Skeletal muscle tissue (tissue), 4 donors: ENCODE data around the gene MTHFD1L. TPM values are rescaled to one million over a fixed set of nuclear protein-coding genes. Genes with fewer than 3 reads are reported as not detected.
"Not testable (repeated sequence)": the region's sequence is repeated elsewhere in the genome, so short reads cannot be mapped to it uniquely, and the experiment has no call there.

ENCODE experiments used
- H3K27ac ChIP-seq: one replicate; pipeline ENCODE4 v1.7.0; 2013; ENCODE audit warnings: mild to moderate bottlenecking, low read depth, low read length, inconsistent platforms
- H3K27me3 ChIP-seq, 3 donors: one replicate each; pipeline ENCODE4 v1.7.0; 2013; ENCODE audit warnings: low read length in 3 of 3; ENCODE audit not compliant: control insufficient read depth in 3 of 3, insufficient read depth in 3 of 3
- H3K36me3 ChIP-seq, 3 donors: one replicate each; pipeline ENCODE4 v1.7.0; 2013; ENCODE audit warnings: low read length in 3 of 3; ENCODE audit not compliant: control insufficient read depth in 3 of 3, insufficient read depth in 3 of 3
- H3K4me1 ChIP-seq, 3 donors: one replicate each; pipeline ENCODE4 v1.7.0; 2013; ENCODE audit warnings: low read length in 3 of 3, mild to moderate bottlenecking in 3 of 3; ENCODE audit not compliant: control insufficient read depth in 3 of 3, insufficient read depth in 3 of 3
- H3K4me3 ChIP-seq, 3 donors: one replicate each; pipeline ENCODE4 v1.7.0; 2013; ENCODE audit warnings: low read length in 3 of 3
- H3K9ac ChIP-seq, 3 donors: one replicate each; pipeline ENCODE4 v1.7.0; 2013; ENCODE audit warnings: low read length in 3 of 3, mild to moderate bottlenecking in 3 of 3, moderate library complexity in 2 of 3, low read depth in 1 of 3
- H3K9me3 ChIP-seq, 3 donors: one replicate each; pipeline ENCODE4 v1.7.0; 2013; ENCODE audit warnings: low read length in 3 of 3; ENCODE audit not compliant: control insufficient read depth in 3 of 3
- total RNA-seq: library from RNA; depleted of rRNA; stranded (reverse); fragments of >200 nt; gene quantifications from one replicate; pipeline ENCODE4 v1.2.3, GENCODE V29; 2014
- donor health status: Osteomylitis.

MTHFD1L gene
- total RNA-seq, 1 donor from 2014 or later: 15.1 TPM

- Histone ChIP-seq H3K36me3 (no peaks in the 10 kb centered on the region), H3K9ac (no peak overlapping the region), H3K27me3 (no peaks in the 10 kb centered on the region), H3K4me1 (no peaks in the 10 kb centered on the region), H3K9me3 (no peaks in the 10 kb centered on the region), H3K27ac (no peak overlapping the region), H3K4me3 (no peak overlapping the region)
Measured at GRCh38 chr6:150841697-150842096, 23.8 kb upstream of the MTHFD1L start.

DNA sequence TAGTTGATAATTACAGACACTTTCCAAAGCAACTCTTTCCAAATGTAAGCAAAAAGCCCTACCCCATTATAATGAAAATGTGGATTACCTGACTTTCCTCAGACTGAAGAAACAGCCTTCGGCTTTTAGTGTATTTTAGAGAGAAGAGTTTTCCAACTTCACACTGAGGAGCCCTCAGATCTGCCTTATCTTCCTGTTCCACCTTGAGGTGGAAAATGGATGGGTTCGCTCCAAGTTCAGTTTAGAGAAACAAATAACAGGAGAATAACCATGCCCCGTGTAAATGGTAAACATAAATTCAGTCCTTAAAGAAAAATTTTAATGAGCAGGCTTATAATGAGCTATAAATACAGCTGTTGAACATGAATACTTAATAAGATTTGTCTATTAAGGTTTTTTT is 21.1 kb upstream of the MTHFD1L start:
- Histone ChIP-seq H3K27me3 (peaks cover 0 to 3% (median 0%) of the 10 kb centered on the region in 3 donors), H3K9me3 (no peaks in the 10 kb centered on the region), H3K36me3 (no peaks in the 10 kb centered on the region), H3K9ac (no peak overlapping the region), H3K4me3 (no peak overlapping the region), H3K27ac (no peak overlapping the region), H3K4me1 (no peaks in the 10 kb centered on the region)

DNA sequence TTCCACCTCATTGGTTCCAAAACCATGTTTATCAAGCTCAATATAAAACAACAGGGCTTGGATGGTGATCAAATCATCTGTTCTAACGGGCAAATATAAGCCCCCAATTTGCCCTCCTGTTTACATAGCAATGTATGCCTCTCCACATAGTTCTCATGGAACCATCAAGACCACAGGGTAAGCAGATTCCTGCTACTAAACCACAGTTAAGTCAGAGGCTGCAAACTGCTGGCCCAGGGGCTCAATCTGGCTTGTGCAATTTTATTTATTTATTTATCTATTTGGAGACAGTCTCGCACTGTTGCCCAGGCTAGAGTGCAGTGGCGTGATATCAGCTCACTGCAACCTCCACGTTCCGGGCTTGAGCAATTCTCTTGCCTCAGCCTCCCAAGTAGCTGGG is 18.9 kb upstream of the MTHFD1L start:
- Histone ChIP-seq H3K27ac (no peak overlapping the region), H3K4me1 (no peaks in the 10 kb centered on the region), H3K27me3 (peaks cover 0 to 3% (median 0%) of the 10 kb centered on the region in 3 donors), H3K9ac (no peak overlapping the region), H3K36me3 (no peaks in the 10 kb centered on the region), H3K4me3 (no peak overlapping the region), H3K9me3 (no peaks in the 10 kb centered on the region)

- Histone ChIP-seq H3K36me3 (no peaks in the 10 kb centered on the region), H3K9ac (no peak overlapping the region), H3K9me3 (no peaks in the 10 kb centered on the region), H3K4me3 (no peak overlapping the region), H3K4me1 (no peaks in the 10 kb centered on the region), H3K27ac (no peak overlapping the region), H3K27me3 (peaks cover 0 to 3% (median 0%) of the 10 kb centered on the region in 3 donors)
Measured at GRCh38 chr6:150848400-150848799, 17.1 kb upstream of the MTHFD1L start.

DNA sequence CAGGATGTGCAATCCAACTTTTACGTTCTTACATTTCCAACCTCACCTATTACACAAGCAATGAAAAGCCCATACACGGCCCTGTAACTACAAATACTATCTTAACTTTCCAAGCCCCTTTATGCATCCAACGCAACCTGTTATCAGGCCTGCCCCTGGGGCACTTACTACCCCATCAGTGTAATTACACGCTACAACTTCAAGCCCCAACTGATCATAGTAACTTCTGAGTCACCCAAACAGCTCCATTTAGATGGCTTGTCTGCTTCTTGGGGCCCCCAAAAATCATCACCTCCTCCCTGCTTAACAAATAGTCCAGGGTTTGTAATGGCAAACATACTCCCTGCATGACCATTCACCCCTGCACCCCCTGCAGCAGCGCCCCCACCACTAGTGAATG is 11.1 kb upstream of the MTHFD1L start:
- H3K9me3 ChIP-seq, H3K27me3 ChIP-seq, H3K9ac ChIP-seq: not testable (repeated sequence)

DNA sequence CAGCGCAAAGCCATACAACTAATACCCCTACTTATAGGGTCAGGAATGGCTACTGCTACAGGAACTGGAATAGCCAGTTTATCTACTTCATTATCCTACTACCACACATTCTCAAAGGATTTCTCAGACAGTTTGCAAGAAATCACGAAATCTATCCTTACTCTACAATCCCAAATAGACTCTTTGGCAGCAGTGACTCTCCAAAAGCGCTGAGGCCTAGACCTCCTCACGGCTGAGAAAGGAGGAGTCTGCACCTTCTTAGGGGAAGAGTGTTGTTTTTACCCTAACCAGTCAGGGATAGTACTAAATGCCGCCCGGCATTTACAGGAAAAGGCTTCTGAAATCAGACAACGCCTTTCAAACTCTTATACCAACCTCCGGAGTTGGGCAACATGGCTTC is 10.3 kb upstream of the MTHFD1L start:
- not testable (repeated sequence) for H3K27ac ChIP-seq, H3K9ac ChIP-seq, H3K36me3 ChIP-seq, H3K4me3 ChIP-seq, H3K4me1 ChIP-seq, H3K9me3 ChIP-seq, H3K27me3 ChIP-seq

More for the DNA sequence above, 11.1 kb upstream of the MTHFD1L start:
- H3K4me3 ChIP-seq, H3K36me3 ChIP-seq, H3K4me1 ChIP-seq, H3K27ac ChIP-seq: not testable (repeated sequence)

GRCh38 chr6:150857062-150857944 is 8.2 kb upstream of the MTHFD1L start:
- H3K9me3 ChIP-seq: no peaks in the 10 kb centered on the region
- no peak overlapping the region for H3K4me3 ChIP-seq
- no peaks in the 10 kb centered on the region for H3K36me3 ChIP-seq
- peak overlapping the region; percentile 57 for H3K27ac ChIP-seq
- peaks cover 0 to 7% (median 0%) of the 10 kb centered on the region in 3 donors for H3K4me1 ChIP-seq
- H3K27me3 ChIP-seq: no peaks in the 10 kb centered on the region
- no peak overlapping the region for H3K9ac ChIP-seq

DNA sequence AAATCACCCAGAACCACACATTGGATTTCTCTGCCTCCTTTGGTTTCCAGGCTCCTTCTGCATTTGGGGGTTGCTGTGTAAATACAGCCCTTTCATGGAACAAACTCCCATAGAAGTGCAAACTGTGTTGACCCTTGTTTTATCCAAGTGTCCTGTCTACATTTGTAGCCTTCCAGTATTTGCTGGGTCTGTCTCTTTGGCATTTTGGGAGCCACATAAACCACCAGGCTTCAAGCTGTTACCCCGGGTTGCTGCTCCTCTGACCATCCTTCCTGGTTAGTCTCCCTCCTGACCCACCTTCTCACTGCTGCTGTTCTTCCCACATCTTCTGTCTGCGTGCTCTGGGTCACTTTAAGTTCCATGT is 7.6 kb upstream of the MTHFD1L start:
- H3K4me3 ChIP-seq: no peak overlapping the region
- H3K9ac ChIP-seq: no peak overlapping the region
- H3K4me1 ChIP-seq: peaks cover 0 to 7% (median 0%) of the 10 kb centered on the region in 3 donors
- no peaks in the 10 kb centered on the region for H3K9me3 ChIP-seq
- H3K36me3 ChIP-seq: no peaks in the 10 kb centered on the region
- H3K27me3 ChIP-seq: no peaks in the 10 kb centered on the region
- peak overlapping the region; percentile 57 for H3K27ac ChIP-seq

- H3K27me3 ChIP-seq, H3K4me1 ChIP-seq, H3K9ac ChIP-seq, H3K36me3 ChIP-seq, H3K27ac ChIP-seq, H3K9me3 ChIP-seq, H3K4me3 ChIP-seq: not testable (repeated sequence)
Measured at GRCh38 chr6:150861448-150862168, 3.9 kb upstream of the MTHFD1L start.

GRCh38 chr6:150863213-150863928 is 2.1 kb upstream of the MTHFD1L start:
- no peak overlapping the region for H3K9ac ChIP-seq
- H3K27me3 ChIP-seq: peaks cover 0 to 12% (median 4%) of the 10 kb centered on the region in 3 donors
- no peak overlapping the region for H3K27ac ChIP-seq
- H3K9me3 ChIP-seq: no peaks in the 10 kb centered on the region
- H3K4me1 ChIP-seq: peaks cover 4 to 6% (median 4%) of the 10 kb centered on the region in 3 donors
- H3K36me3 ChIP-seq: no peaks in the 10 kb centered on the region
- H3K4me3 ChIP-seq: no peak overlapping the region
